ENCODE data around the gene KRTAP3-3.
"Not testable (repeated sequence)": the region's sequence is repeated elsewhere in the genome, so short reads cannot be mapped to it uniquely, and the experiment has no call there.

The KRTAP3-3 gene

DNA sequence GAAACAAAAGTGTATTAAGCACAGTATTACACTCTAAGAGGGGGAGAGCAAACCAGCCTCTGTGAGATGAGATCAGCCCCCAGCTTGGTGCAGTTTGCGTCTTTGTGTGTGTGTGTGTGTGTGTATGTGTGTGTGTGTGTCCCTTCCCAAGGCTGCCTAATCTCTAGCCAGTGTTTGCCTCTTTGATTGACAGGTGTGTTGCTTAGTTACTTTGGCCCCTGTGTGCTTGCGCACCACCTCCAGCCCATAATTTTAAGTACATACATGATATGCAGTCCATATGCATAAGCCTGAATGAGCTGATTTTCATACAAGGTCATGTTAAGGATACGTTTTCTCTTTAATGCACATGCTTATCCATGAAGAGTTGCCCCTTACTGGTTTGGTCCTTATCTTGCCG lies 7.8 kb upstream of the KRTAP3-3 start:
- Histone ChIP-seq H3K9ac (ENCODE audit: insufficient read length) (no peak overlapping the region), H3K27ac (no peak overlapping the region), H3K36me3 (ENCODE audit: insufficient read depth, low read length) (no peaks in the 10 kb centered on the region), H3K4me3 (no peak overlapping the region), H3K9me3 (ENCODE audit: low read depth, low read length) (no peaks in the 10 kb centered on the region)
- no peak for TF ChIP-seq FOXP2 (optimal IDR thresholded peaks at IDR 0.05; ENCODE audit: control extremely low read depth, extremely low read length, insufficient read depth)
- TF ChIP-seq EZH2 (IDR thresholded peaks at IDR 0.05), result no peak
- no peak for TF ChIP-seq POLR2AphosphoS5 (IDR thresholded peaks at IDR 0.05; ENCODE audit: borderline replicate concordance, low read depth, low read length)
- DNase-seq (ENCODE audit: low read depth, low spot score), result no peak

DNA sequence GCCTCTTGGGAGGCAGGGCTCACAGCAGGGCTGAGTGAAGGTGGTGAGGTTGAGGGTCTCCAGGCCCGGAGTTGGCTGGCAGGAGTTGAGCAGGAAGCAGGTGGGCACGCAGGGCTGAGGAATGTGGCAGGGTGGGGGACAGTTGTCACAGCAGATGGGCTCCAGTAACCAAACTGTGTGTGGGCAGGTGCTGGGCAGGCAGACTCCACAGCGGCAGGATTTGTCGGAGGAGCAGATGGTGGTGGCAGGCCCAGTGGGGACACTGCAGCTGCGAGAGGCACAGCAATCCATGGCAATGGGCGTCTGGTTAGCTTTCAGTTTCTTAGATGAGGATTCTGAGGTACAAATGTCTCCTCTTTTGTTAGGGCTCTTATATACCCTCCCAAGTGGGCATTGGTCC lies 5.6 kb upstream of the KRTAP3-3 start, which contains the start of gene KRTAP3-2:
TSS of gene KRTAP3-2 (minus strand) at position 344 of the 400 bp plus-strand sequence. CDS start at position 291, 53 bp downstream.
- DNase-seq (ENCODE audit: low read depth, low spot score); H3K36me3 ChIP-seq (ENCODE audit: insufficient read depth, low read length); H3K9me3 ChIP-seq (ENCODE audit: low read depth, low read length); H3K4me3 ChIP-seq; H3K27ac ChIP-seq; H3K9ac ChIP-seq (ENCODE audit: insufficient read length): not testable (repeated sequence)

GRCh38 chr17:40997361-40997760 lies 3.4 kb upstream of the KRTAP3-3 start:
- no peak for DNase-seq (ENCODE audit: low read depth, low spot score)
- Histone ChIP-seq H3K27ac (no peak overlapping the region), H3K9me3 (ENCODE audit: low read depth, low read length) (no peaks in the 10 kb centered on the region), H3K9ac (ENCODE audit: insufficient read length) (no peak overlapping the region), H3K4me3 (no peak overlapping the region), H3K36me3 (ENCODE audit: insufficient read depth, low read length) (no peaks in the 10 kb centered on the region)
- TF ChIP-seq FOXP2 (optimal IDR thresholded peaks at IDR 0.05; ENCODE audit: control extremely low read depth, extremely low read length, insufficient read depth), result no peak
- TF ChIP-seq POLR2AphosphoS5 (IDR thresholded peaks at IDR 0.05; ENCODE audit: borderline replicate concordance, low read depth, low read length), result no peak
- no peak for TF ChIP-seq EZH2 (IDR thresholded peaks at IDR 0.05)

- H3K9ac ChIP-seq (ENCODE audit: insufficient read length), result no peak overlapping the region
- TF ChIP-seq FOXP2 (optimal IDR thresholded peaks at IDR 0.05; ENCODE audit: control extremely low read depth, extremely low read length, insufficient read depth), result no peak
- TF ChIP-seq EZH2 (IDR thresholded peaks at IDR 0.05), result no peak
- TF ChIP-seq POLR2AphosphoS5 (IDR thresholded peaks at IDR 0.05; ENCODE audit: borderline replicate concordance, low read depth, low read length), result no peak
- no peak overlapping the region for H3K4me3 ChIP-seq
- DNase-seq (ENCODE audit: low read depth, low spot score), result no peak
- H3K36me3 ChIP-seq (ENCODE audit: insufficient read depth, low read length), result no peaks in the 10 kb centered on the region
- no peak overlapping the region for H3K27ac ChIP-seq
- no peaks in the 10 kb centered on the region for H3K9me3 ChIP-seq (ENCODE audit: low read depth, low read length)
Observed at GRCh38 chr17:40996829-40997228, 2.9 kb upstream of the KRTAP3-3 start.

GRCh38 chr17:40995116-40995515 lies 1.2 kb upstream of the KRTAP3-3 start:
- Histone ChIP-seq H3K27ac (no peak overlapping the region), H3K4me3 (no peak overlapping the region), H3K36me3 (ENCODE audit: insufficient read depth, low read length) (peaks cover 3% of the 10 kb centered on the region; the same call in 1 of the 2 replicates), H3K9ac (ENCODE audit: insufficient read length) (no peak overlapping the region), H3K9me3 (ENCODE audit: low read depth, low read length) (no peaks in the 10 kb centered on the region)
- TF ChIP-seq POLR2AphosphoS5 (IDR thresholded peaks at IDR 0.05; ENCODE audit: borderline replicate concordance, low read depth, low read length) (no peak), EZH2 (IDR thresholded peaks at IDR 0.05) (no peak), FOXP2 (optimal IDR thresholded peaks at IDR 0.05; ENCODE audit: control extremely low read depth, extremely low read length, insufficient read depth) (no peak)
- DNase-seq (ENCODE audit: low read depth, low spot score), result no peak

DNA sequence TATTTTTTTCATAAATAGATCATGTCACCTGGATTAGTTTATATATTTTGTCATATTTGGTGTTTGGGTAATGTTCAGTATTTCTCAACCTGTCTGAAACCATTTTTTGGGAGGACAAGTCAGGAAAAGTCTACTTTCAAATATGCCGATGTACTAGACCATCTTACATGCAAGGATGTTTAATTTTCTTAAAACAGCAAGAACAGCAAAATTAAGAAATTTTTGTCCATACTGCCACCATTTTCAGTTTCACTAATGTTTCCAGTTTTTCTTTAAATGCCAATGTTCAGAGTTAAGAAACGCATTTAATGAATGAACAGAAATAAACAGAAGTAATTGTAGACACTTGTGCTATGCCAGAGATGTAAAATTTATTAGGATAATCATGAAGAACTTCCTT lies 880 bp downstream of the KRTAP3-3 start:
- H3K9me3 ChIP-seq (ENCODE audit: low read depth, low read length), result no peaks in the 10 kb centered on the region
- TF ChIP-seq POLR2AphosphoS5 (IDR thresholded peaks at IDR 0.05; ENCODE audit: borderline replicate concordance, low read depth, low read length), result no peak
- TF ChIP-seq EZH2 (IDR thresholded peaks at IDR 0.05), result no peak
- no peak for TF ChIP-seq FOXP2 (optimal IDR thresholded peaks at IDR 0.05; ENCODE audit: control extremely low read depth, extremely low read length, insufficient read depth)
- no peak overlapping the region for H3K27ac ChIP-seq
- H3K36me3 ChIP-seq (ENCODE audit: insufficient read depth, low read length), result peaks cover 3% of the 10 kb centered on the region; the same call in 1 of the 2 replicates
- DNase-seq (ENCODE audit: low read depth, low spot score), result no peak
- no peak overlapping the region for H3K9ac ChIP-seq (ENCODE audit: insufficient read length)
- H3K4me3 ChIP-seq, result no peak overlapping the region

GRCh38 chr17:40992666-40993065 lies 1.3 kb downstream of the KRTAP3-3 start:
- Histone ChIP-seq H3K9me3 (ENCODE audit: low read depth, low read length) (no peaks in the 10 kb centered on the region), H3K27ac (no peak overlapping the region), H3K4me3 (no peak overlapping the region), H3K36me3 (ENCODE audit: insufficient read depth, low read length) (peaks cover 3% of the 10 kb centered on the region; the same call in 1 of the 2 replicates), H3K9ac (ENCODE audit: insufficient read length) (no peak overlapping the region)
- DNase-seq (ENCODE audit: low read depth, low spot score), result no peak
- TF ChIP-seq EZH2 (IDR thresholded peaks at IDR 0.05) (no peak), FOXP2 (optimal IDR thresholded peaks at IDR 0.05; ENCODE audit: control extremely low read depth, extremely low read length, insufficient read depth) (no peak), POLR2AphosphoS5 (IDR thresholded peaks at IDR 0.05; ENCODE audit: borderline replicate concordance, low read depth, low read length) (no peak)

DNA sequence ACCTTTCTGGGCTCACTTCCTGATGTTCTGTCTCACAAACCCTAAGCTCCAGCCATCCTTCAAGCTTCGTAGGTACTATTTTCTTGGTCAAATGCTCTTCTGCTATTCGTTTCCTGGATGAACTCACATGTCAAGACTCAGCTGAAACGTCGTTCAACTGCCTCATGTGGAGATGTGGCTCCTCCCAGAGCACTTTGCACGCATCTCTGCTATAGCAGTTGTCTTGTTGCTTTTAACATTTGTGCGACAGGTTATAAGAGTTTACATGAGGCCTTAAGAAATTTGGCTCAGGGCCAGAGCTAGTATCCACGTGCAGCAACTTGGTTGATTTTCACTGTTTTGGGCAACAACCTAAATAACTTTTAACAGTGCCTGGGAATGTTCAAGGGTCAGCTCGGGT lies 7.0 kb downstream of the KRTAP3-3 start:
- H3K9ac ChIP-seq (ENCODE audit: insufficient read length), result no peak overlapping the region
- H3K36me3 ChIP-seq (ENCODE audit: insufficient read depth, low read length), result peaks cover 3% of the 10 kb centered on the region; the same call in 1 of the 2 replicates
- TF ChIP-seq EZH2 (IDR thresholded peaks at IDR 0.05) (no peak), POLR2AphosphoS5 (IDR thresholded peaks at IDR 0.05; ENCODE audit: borderline replicate concordance, low read depth, low read length) (no peak), FOXP2 (optimal IDR thresholded peaks at IDR 0.05; ENCODE audit: control extremely low read depth, extremely low read length, insufficient read depth) (no peak)
- H3K9me3 ChIP-seq (ENCODE audit: low read depth, low read length), result no peaks in the 10 kb centered on the region
- H3K27ac ChIP-seq, result no peak overlapping the region
- DNase-seq (ENCODE audit: low read depth, low spot score), result no peak
- H3K4me3 ChIP-seq, result no peak overlapping the region

GRCh38 chr17:40984226-40984625 lies 9.7 kb downstream of the KRTAP3-3 start, which contains the start of gene KRT40:
Gene KRT40 (minus strand): TSS chr17:40984326. CDS start chr17:40984273, 53 bp downstream.
- no peak for DNase-seq (ENCODE audit: low read depth, low spot score)

More at GRCh38 chr17:40984226-40984625, 9.7 kb downstream of the KRTAP3-3 start, which contains the start of gene KRT40:
- no peak within 1 kb of the TSS for H3K9ac ChIP-seq (ENCODE audit: insufficient read length)
- no peaks in the 10 kb centered on the region for H3K36me3 ChIP-seq (ENCODE audit: insufficient read depth, low read length)
- no peak within 1 kb of the TSS for H3K27ac ChIP-seq
- TF ChIP-seq EZH2 (IDR thresholded peaks at IDR 0.05), result no peak
- TF ChIP-seq POLR2AphosphoS5 (IDR thresholded peaks at IDR 0.05; ENCODE audit: borderline replicate concordance, low read depth, low read length), result no peak
- TF ChIP-seq FOXP2 (optimal IDR thresholded peaks at IDR 0.05; ENCODE audit: control extremely low read depth, extremely low read length, insufficient read depth), result no peak
- no peaks in the 10 kb centered on the region for H3K9me3 ChIP-seq (ENCODE audit: low read depth, low read length)
- no peak within 1 kb of the TSS for H3K4me3 ChIP-seq
